SK-N-SH (cell line): ENCODE data around the gene ENKD1. TPM values are rescaled to one million over a fixed set of nuclear protein-coding genes. Genes with fewer than 3 reads are reported as not detected.

Experiments
- CTCF ChIA-PET: fragments of 300-600, 350-600 bp; formaldehyde crosslinking; extraction: SDS; loops from one replicate; lab custom pipeline; 2021; lab: Yijun Ruan, JAX
- POLR2A ChIA-PET: fragments of 350-600 bp; sonication (Branson Sonifier 250); formaldehyde crosslinking; extraction: SDS; loops from one replicate; lab custom pipeline; 2020; ENCODE audit warnings: antibody characterized with exemption, inconsistent platforms; lab: Yijun Ruan, JAX
- DNase-seq: peaks from one replicate; pipeline ENCODE4 v3.0.0; 2012
- H2AFZ ChIP-seq: fragments of 200-600 bp; sonication (generic); 2 replicates; pipeline ENCODE4 v1.8.1; 2016; ENCODE audit warnings: antibody characterized with exemption, mild to moderate bottlenecking, low read depth
- H3F3A ChIP-seq: fragments of 200-600 bp; sonication (generic); replicated peaks from 2 replicates; pipeline ENCODE3; 2016; ENCODE audit warnings: antibody characterized with exemption, mild to moderate bottlenecking; ENCODE audit not compliant: insufficient read depth
- H3K27ac ChIP-seq, 2 experiments: fragments of 200-500 bp in 1 of 2; fragments of 200-600 bp in 1 of 2; sonication (Bioruptor generic) in 1 of 2; sonication (generic), shearing (Covaris generic) in 1 of 2; 2 replicates each; pipeline versions ENCODE4 v1.5.1 to v1.6.1; 2014 to 2016; ENCODE audit warnings: low read depth in 2 of 2, inconsistent platforms in 1 of 2, low read length in 1 of 2, mild to moderate bottlenecking in 1 of 2, mixed read lengths in 1 of 2
- H3K27me3 ChIP-seq: fragments of 200-600 bp; sonication (generic), shearing (Covaris generic); 2 replicates; pipeline ENCODE4 v1.6.1; 2016; ENCODE audit warnings: mixed run types; ENCODE audit not compliant: insufficient read depth
- H3K36me3 ChIP-seq, 2 experiments: fragments of 200-500 bp in 1 of 2; fragments of 200-600 bp in 1 of 2; sonication (Bioruptor generic) in 1 of 2; sonication (generic) in 1 of 2; replicated peaks in 1 of 2; 2 replicates each; pipeline versions ENCODE3 to v1.5.1; 2014 to 2016; ENCODE audit warnings: low read length in 1 of 2, mild to moderate bottlenecking in 1 of 2; ENCODE audit not compliant: insufficient read depth in 2 of 2, control insufficient read depth in 1 of 2
- H3K4me1 ChIP-seq, 2 experiments: fragments of 200-500 bp in 1 of 2; fragments of 200-600 bp in 1 of 2; sonication (Bioruptor generic) in 1 of 2; sonication (generic), shearing (Covaris generic) in 1 of 2; 2 replicates each; pipeline versions ENCODE4 v1.5.1 to v1.6.1; 2014 to 2016; ENCODE audit warnings: low read depth in 1 of 2, low read length in 1 of 2, mixed run types in 1 of 2; ENCODE audit not compliant: insufficient read depth in 2 of 2, control insufficient read depth in 1 of 2
- H3K4me2 ChIP-seq: fragments of 200-600 bp; sonication (generic), shearing (Covaris generic); 2 replicates; pipeline ENCODE4 v1.6.1; 2017; ENCODE audit warnings: mixed run types
- H3K4me3 ChIP-seq, 2 experiments: fragments of 200-500 bp in 1 of 2; fragments of 200-600 bp in 1 of 2; sonication (Bioruptor generic) in 1 of 2; sonication (generic), shearing (Covaris generic) in 1 of 2; 2 replicates each; pipeline versions ENCODE4 v1.5.1 to v1.8.1; 2014 to 2016; ENCODE audit warnings: low read depth in 2 of 2, inconsistent platforms in 1 of 2, low read length in 1 of 2, mild to moderate bottlenecking in 1 of 2, mixed read lengths in 1 of 2, moderate library complexity in 1 of 2
- H3K79me2 ChIP-seq: fragments of 200-600 bp; sonication (generic); 2 replicates; pipeline ENCODE4 v1.8.1; 2017; ENCODE audit warnings: mild to moderate bottlenecking; ENCODE audit not compliant: insufficient read depth
- H3K9ac ChIP-seq: fragments of 200-600 bp; sonication (generic); 2 replicates; pipeline ENCODE4 v1.6.1; 2017; ENCODE audit warnings: mixed run types
- H3K9me2 ChIP-seq: fragments of 200-600 bp; sonication (generic); 2 replicates; pipeline ENCODE4 v1.6.1; 2017; ENCODE audit warnings: mixed run types
- H3K9me3 ChIP-seq: fragments of 200-600 bp; sonication (generic); 2 replicates; pipeline ENCODE4 v1.6.1; 2017; ENCODE audit warnings: mixed run types, mild to moderate bottlenecking, moderate library complexity
- H4K20me1 ChIP-seq: fragments of 200-600 bp; sonication (generic); 2 replicates; pipeline ENCODE4 v1.6.1; 2017; ENCODE audit warnings: mild to moderate bottlenecking, mixed run types; ENCODE audit not compliant: insufficient read depth
- CHD2 ChIP-seq: fragments of 150-350 bp; IDR thresholded peaks from 2 replicates; pipeline ENCODE4 v1.6.1; 2018; ENCODE audit warnings: low read length; ENCODE audit not compliant: partially characterized antibody
- EP300 ChIP-seq, 2 experiments: IDR thresholded peaks; 2 replicates each; pipeline versions ENCODE4 v1.4.0 to v1.6.1; 2012; ENCODE audit warnings: borderline replicate concordance in 1 of 2, low read depth in 1 of 2, low read length in 1 of 2
- EZH2phosphoT487 ChIP-seq: fragments of 200-600 bp; sonication (generic); IDR thresholded peaks from 2 replicates; pipeline ENCODE4 v1.6.1; 2017; ENCODE audit warnings: low read depth, mixed run types, mild to moderate bottlenecking, antibody characterized with exemption, moderate library complexity, borderline replicate concordance
- FOSL2 ChIP-seq: IDR thresholded peaks from 2 replicates; pipeline ENCODE4 v1.4.0; 2012; ENCODE audit warnings: low read depth, mild to moderate bottlenecking, moderate library complexity, borderline replicate concordance
- FOXM1 ChIP-seq: IDR thresholded peaks from 2 replicates; pipeline ENCODE4 v1.4.0; 2012; ENCODE audit warnings: low read depth, mild to moderate bottlenecking
- MEF2A ChIP-seq: IDR thresholded peaks from 2 replicates; pipeline ENCODE4 v1.4.0; 2012; ENCODE audit warnings: low read depth, borderline replicate concordance
- MXI1 ChIP-seq: IDR thresholded peaks from 2 replicates; pipeline ENCODE4 v1.6.1; 2012; ENCODE audit warnings: mild to moderate bottlenecking, low read depth, low read length, improper control_type of control experiment
- NFIC ChIP-seq: IDR thresholded peaks from 2 replicates; pipeline ENCODE4 v1.4.0; 2012; ENCODE audit warnings: borderline replicate concordance
- RAD21 ChIP-seq: IDR thresholded peaks from 2 replicates; pipeline ENCODE4 v1.6.1; 2012; ENCODE audit warnings: mild to moderate bottlenecking, low read length
- RCOR1 ChIP-seq: fragments of 150-350 bp; IDR thresholded peaks from 2 replicates; pipeline ENCODE4 v1.6.1; 2017; ENCODE audit warnings: antibody characterized with exemption, low read length
- RFX5 ChIP-seq: IDR thresholded peaks from 2 replicates; pipeline ENCODE4 v1.6.1; 2012; ENCODE audit warnings: mild to moderate bottlenecking, improper control_type of control experiment, low read length
- SIN3A ChIP-seq: IDR thresholded peaks from 2 replicates; pipeline ENCODE4 v1.6.1; 2012; ENCODE audit warnings: low read depth, mild to moderate bottlenecking, low read length, moderate library complexity, borderline replicate concordance
- SMC3 ChIP-seq: IDR thresholded peaks from 2 replicates; pipeline ENCODE4 v1.6.1; 2012; ENCODE audit warnings: low read depth, low read length, improper control_type of control experiment
- TAF1 ChIP-seq: IDR thresholded peaks from 2 replicates; pipeline ENCODE4 v1.6.1; 2012; ENCODE audit warnings: low read depth, mild to moderate bottlenecking, low read length, moderate library complexity, borderline replicate concordance
- TCF12 ChIP-seq: IDR thresholded peaks from 2 replicates; pipeline ENCODE4 v1.4.0; 2012
- TEAD4 ChIP-seq: IDR thresholded peaks from 2 replicates; pipeline ENCODE4 v1.4.0; 2012; ENCODE audit warnings: mild to moderate bottlenecking, borderline replicate concordance; ENCODE audit not compliant: insufficient read depth
- WGBS: methylation state at CpG from one replicate; pipeline ENCODE4 v1.1.6; 2017; ENCODE audit warnings: low lambda C conversion rate; 5-methylcytosine and 5-hydroxymethylcytosine counted together
- polyA plus RNA-seq, 3 experiments: library from polyadenylated mRNA; depleted of rRNA; stranded (reverse); fragments of >200 nt; gene quantifications; 2 replicates each; pipeline ENCODE4 v1.2.3, GENCODE V29; 2012
- TF ChIP-seq, protein P1 (sequence below): fragments of 150-350 bp; IDR thresholded peaks from 2 replicates; pipeline ENCODE4 v1.6.1; 2016; ENCODE audit warnings: mild to moderate bottlenecking, low read depth, low read length
- TF ChIP-seq, protein P2 (sequence below): IDR thresholded peaks from 2 replicates; pipeline ENCODE4 v1.4.0; 2012; ENCODE audit warnings: low read depth
- TF ChIP-seq, protein P3 (sequence below): fragments of 150-350 bp; IDR thresholded peaks from 2 replicates; pipeline ENCODE4 v1.6.1; 2017; ENCODE audit warnings: antibody characterized with exemption, low read length, low read depth, borderline replicate concordance
- TF ChIP-seq, protein P4 (sequence below): fragments of 200-600 bp; sonication (generic); IDR thresholded peaks from 2 replicates; pipeline ENCODE4 v1.6.1; 2017; ENCODE audit warnings: antibody characterized with exemption, mild to moderate bottlenecking, moderate library complexity

ENKD1 gene
- polyA plus RNA-seq, 1 of the 3 experiments (the other 2 are of a cell fraction): 21.0 TPM

DNA sequence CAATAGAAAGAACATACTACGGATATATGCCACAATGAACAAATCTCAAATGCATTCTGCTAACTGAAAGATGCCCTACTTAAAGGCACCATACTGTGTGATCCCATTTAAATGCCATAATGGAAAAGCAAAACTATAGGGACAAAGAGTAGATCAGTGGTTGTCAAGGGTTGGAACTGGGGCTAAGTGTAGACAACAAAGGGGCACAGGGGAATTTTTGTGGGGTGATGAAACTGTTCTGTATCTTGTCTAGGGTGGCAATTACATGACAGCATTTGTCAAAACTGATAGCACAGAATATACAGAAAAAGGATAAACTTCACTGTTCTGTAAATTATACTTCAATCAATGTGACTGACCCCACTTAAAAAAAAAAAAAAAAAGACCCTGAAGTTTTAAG lies 34.9 kb upstream of the ENKD1 start:
- 76% methylated on average over 1 of the region's 1 CpG for WGBS

DNA sequence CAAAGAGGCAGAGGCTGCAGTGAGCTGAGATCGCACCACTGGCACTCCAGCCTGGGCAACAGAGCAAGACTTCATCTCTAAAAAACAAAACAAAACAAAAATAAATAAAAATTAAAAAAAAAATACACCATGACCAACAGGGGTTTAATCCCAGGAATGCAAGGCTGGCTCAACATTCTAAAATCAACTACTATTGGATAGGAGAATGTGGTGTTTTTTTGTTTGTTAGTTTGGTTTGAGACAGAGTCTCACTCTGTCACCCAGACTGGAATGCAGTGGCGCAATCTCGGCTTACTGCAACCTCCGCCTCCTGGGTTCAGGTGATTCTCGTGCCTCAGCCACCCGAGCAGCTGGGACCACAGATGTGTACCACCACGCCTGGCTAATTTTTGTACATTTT lies 32.7 kb upstream of the ENKD1 start:
- Histone ChIP-seq H2AFZ (no peak overlapping the region), H3K9me2 (no peaks in the 10 kb centered on the region), H3K4me3 (no peak overlapping the region), H3K9ac (no peak overlapping the region), H3K27ac (no peak overlapping the region), H3K4me1 (no peaks in the 10 kb centered on the region), H3K36me3 (peaks cover 0 to 17% of the 10 kb centered on the region in 2 experiments), H3K27me3 (no peaks in the 10 kb centered on the region), H3K4me2 (no peak overlapping the region), H3K79me2 (peaks cover 66% of the 10 kb centered on the region), H3F3A (peaks cover 4% of the 10 kb centered on the region), H4K20me1 (no peaks in the 10 kb centered on the region), H3K9me3 (peaks cover 5% of the 10 kb centered on the region; the same call in 1 of the 2 replicates)
- WGBS: over 99% methylated on average over 7 of the region's 7 CpGs
- POLR2A ChIA-PET: no interaction called here
- CTCF ChIA-PET: interaction anchor here (1.2 to 2.2 kb wide), 2 partner anchors 26 to 31 kb away, joined by 5 read pairs; no protein-coding TSS in a partner anchor
- DNase-seq: no peak
- TF ChIP-seq SMC3 (no peak), FOXM1 (no peak), EP300 (IDR thresholded peaks at IDR 0.05; ENCODE audit: borderline replicate concordance in 1 of 2, low read depth in 1 of 2, low read length in 1 of 2) (no peak), TAF1 (no peak), MEF2A (no peak), RCOR1 (no peak), SIN3A (no peak), TCF12 (no peak), RFX5 (no peak)
- TF ChIP-seq, protein P1, sequence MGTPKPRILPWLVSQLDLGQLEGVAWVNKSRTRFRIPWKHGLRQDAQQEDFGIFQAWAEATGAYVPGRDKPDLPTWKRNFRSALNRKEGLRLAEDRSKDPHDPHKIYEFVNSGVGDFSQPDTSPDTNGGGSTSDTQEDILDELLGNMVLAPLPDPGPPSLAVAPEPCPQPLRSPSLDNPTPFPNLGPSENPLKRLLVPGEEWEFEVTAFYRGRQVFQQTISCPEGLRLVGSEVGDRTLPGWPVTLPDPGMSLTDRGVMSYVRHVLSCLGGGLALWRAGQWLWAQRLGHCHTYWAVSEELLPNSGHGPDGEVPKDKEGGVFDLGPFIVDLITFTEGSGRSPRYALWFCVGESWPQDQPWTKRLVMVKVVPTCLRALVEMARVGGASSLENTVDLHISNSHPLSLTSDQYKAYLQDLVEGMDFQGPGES: no peak
- TF ChIP-seq, protein P2, sequence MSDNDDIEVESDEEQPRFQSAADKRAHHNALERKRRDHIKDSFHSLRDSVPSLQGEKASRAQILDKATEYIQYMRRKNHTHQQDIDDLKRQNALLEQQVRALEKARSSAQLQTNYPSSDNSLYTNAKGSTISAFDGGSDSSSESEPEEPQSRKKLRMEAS: no peak
- TF ChIP-seq, protein P3, sequence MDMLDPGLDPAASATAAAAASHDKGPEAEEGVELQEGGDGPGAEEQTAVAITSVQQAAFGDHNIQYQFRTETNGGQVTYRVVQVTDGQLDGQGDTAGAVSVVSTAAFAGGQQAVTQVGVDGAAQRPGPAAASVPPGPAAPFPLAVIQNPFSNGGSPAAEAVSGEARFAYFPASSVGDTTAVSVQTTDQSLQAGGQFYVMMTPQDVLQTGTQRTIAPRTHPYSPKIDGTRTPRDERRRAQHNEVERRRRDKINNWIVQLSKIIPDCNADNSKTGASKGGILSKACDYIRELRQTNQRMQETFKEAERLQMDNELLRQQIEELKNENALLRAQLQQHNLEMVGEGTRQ: no peak
- TF ChIP-seq, protein P4, sequence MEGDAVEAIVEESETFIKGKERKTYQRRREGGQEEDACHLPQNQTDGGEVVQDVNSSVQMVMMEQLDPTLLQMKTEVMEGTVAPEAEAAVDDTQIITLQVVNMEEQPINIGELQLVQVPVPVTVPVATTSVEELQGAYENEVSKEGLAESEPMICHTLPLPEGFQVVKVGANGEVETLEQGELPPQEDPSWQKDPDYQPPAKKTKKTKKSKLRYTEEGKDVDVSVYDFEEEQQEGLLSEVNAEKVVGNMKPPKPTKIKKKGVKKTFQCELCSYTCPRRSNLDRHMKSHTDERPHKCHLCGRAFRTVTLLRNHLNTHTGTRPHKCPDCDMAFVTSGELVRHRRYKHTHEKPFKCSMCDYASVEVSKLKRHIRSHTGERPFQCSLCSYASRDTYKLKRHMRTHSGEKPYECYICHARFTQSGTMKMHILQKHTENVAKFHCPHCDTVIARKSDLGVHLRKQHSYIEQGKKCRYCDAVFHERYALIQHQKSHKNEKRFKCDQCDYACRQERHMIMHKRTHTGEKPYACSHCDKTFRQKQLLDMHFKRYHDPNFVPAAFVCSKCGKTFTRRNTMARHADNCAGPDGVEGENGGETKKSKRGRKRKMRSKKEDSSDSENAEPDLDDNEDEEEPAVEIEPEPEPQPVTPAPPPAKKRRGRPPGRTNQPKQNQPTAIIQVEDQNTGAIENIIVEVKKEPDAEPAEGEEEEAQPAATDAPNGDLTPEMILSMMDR: no peak

More for the DNA sequence above, 34.9 kb upstream of the ENKD1 start:
- Histone ChIP-seq H4K20me1 (0 out of 2 replicates have a peak, but pooled peaks cover 10% of the 10 kb centered on the region), H3K9me2 (no peaks in the 10 kb centered on the region), H3K4me3 (no peak overlapping the region), H3K4me2 (no peak overlapping the region), H3F3A (peaks cover 4% of the 10 kb centered on the region), H3K79me2 (peaks cover 74% of the 10 kb centered on the region), H3K27me3 (no peaks in the 10 kb centered on the region), H3K9ac (no peak overlapping the region), H2AFZ (no peak overlapping the region), H3K9me3 (peaks cover 5% of the 10 kb centered on the region; the same call in 1 of the 2 replicates), H3K4me1 (peaks cover 0 to 3% of the 10 kb centered on the region in 2 experiments; a peak in 1 of 4 replicates), H3K36me3 (peaks cover 0 to 17% of the 10 kb centered on the region in 2 experiments), H3K27ac (no peak overlapping the region)
- CTCF ChIA-PET: interaction anchor here (0.9 to 1.4 kb wide), 2 partner anchors 32 to 33 kb away, joined by 3 read pairs; no protein-coding TSS in a partner anchor
- DNase-seq: no peak
- TF ChIP-seq, protein P4: no peak
- no peak for TF ChIP-seq EZH2phosphoT487
- no peak for TF ChIP-seq CHD2
- no peak for TF ChIP-seq RAD21
- TF ChIP-seq RFX5: no peak
- no peak for TF ChIP-seq TEAD4
- TF ChIP-seq SIN3A: no peak
- no peak for TF ChIP-seq NFIC
- TF ChIP-seq SMC3: no peak
- no peak for TF ChIP-seq FOXM1
- no peak for TF ChIP-seq MXI1
- no peak for TF ChIP-seq FOSL2
- POLR2A ChIA-PET: interaction anchor here (0.7 kb wide), 1 partner anchor 208 kb away, joined by 3 read pairs; no protein-coding TSS in a partner anchor
